NCI-H748 treated with DMSO at 0.1 percent for 48 hours (cell line): ENCODE data around the gene SH3PXD2A.

Source experiments
- DNase-seq: peaks from one replicate; lab custom pipeline; 2025; lab: John Stamatoyannopoulos, UW

SH3PXD2A gene

DNA sequence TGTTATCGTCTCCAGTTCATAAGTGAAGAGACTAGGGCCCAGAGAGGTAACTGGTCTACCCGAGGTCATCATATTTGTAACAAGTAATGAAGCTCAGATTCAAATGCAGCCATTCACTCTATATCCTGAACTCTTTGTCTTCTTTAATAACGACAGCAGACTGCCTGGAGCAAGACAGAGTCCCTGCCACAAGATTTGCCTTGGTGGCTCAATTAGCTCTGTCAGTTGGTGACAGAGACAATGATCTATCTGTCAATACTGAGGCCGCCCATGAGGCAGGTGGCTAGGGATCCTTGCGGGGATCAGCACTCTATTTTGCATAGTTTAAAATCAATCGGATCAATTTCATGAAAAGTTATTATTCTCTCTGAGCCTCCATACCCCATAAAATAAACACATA lies 43.9 kb downstream of the SH3PXD2A start:
- no peak for DNase-seq

DNA sequence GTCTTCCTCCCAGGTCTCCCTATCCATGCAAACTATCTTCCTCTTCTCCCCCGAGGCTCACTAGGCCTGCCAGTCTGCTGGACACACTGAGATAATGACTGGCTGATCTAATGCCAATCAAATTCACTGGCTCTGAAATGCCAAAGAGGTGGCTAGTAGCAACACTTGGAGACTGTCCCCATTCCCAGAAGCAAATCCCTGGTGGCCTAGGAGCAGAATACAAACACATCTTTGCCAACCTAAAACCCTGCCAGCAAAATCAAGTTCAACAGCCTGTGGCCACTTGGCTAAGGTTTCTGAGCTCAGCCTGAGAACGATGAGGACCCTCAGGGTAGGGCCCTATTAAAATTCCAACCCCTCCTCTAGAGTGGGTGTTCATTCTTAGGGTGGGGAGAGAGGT lies 46.6 kb downstream of the SH3PXD2A start:
- no peak for DNase-seq

DNA sequence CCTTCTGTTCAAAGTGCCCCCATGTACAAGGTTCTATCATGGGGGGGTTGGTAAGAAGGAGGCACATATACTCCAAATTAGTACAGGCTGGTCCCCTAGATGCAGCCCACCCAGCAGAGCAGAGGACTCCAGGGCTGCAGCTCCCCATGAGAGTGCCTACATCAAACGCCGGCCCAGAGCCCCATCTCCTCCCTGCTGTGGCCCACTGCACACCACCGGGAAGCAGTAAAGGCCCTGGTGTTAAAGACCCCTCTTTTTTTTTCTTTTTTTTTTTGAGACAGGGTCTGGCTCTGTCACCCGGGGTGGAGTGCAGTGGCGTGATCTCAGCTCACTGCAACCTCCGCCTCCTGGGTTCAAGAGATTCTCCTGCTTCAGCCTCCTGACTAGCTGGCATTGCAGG lies 47.4 kb downstream of the SH3PXD2A start:
- DNase-seq, result no peak

DNA sequence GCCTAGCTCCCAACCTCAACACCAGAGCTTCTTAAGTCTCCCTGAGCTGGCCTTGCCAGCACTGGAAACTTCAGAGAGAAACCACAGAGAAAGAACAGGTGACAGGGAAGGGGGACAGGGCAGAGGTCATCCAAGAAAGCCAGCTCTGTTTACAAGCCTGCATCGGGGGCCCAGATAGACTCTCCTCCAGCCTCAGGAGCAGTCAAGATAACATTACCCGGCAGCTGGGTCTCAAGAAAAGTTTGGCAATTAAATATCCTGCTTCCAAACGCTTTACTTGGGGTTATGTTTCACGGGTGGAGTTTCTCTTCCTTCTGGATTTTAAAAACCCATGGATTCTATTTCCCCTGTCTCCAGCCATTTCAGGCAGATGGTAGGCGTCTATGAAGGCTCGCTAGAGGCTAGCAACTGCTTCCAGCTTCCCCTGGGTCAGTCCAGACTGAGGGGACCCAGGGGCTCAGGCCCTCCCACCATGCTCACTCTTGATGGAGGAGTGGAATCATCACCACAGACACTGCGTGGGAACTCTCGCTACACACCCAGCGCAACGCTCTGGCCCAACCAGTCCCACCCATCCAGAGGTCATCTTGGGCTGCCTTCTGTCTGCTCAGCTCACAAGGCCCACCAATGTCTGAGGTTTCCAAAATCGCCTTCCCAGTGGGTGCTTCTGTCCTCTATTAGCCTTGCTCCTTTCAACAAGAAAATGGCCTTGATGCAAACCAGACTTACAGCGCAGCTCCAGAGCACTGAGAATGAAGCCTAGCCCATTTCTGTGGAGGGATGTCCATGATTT lies 48.8 kb downstream of the SH3PXD2A start:
- no peak for DNase-seq

- DNase-seq, result no peak
Observed at GRCh38 chr10:103805781-103806180, 49.6 kb downstream of the SH3PXD2A start.

DNA sequence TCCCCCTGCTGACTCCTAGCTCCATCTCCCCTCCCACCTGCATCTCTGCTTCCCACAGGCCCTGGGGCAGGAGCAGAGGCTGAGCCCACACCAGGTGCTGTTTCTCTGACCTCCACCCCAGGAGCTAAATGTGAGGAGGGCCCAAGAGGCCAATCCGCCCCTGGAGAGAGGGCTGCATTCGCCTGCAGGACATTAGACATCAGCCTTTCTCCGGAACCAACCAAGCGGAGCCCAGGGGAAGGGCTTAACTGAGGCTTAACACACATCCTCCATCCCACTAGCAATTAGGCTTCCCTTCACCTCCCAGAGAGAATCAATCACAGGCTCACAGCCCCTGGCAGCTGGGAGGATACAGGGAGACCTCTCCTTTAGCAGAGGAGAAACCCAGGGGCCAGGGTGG lies 50.5 kb downstream of the SH3PXD2A start:
- DNase-seq, result no peak

DNA sequence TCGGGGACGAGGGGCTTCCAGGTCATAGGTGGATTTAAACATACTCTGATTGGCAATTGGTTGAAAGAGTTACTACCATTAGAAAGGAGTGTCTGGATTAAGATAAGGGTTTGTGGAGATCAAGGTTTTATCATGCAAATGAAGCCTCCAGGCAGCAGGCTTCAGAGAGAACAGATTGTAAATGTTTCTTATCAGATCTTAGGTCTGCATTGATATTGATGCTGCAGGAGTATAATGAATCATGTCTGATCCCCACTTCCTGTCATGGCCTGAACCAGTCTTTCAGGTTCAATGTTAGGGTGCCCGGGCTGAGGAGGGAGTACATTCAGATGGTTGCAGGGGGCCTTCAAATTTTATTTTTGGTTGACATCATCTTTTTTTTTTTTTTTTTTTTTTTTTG lies 51.4 kb downstream of the SH3PXD2A start:
- no peak for DNase-seq

DNA sequence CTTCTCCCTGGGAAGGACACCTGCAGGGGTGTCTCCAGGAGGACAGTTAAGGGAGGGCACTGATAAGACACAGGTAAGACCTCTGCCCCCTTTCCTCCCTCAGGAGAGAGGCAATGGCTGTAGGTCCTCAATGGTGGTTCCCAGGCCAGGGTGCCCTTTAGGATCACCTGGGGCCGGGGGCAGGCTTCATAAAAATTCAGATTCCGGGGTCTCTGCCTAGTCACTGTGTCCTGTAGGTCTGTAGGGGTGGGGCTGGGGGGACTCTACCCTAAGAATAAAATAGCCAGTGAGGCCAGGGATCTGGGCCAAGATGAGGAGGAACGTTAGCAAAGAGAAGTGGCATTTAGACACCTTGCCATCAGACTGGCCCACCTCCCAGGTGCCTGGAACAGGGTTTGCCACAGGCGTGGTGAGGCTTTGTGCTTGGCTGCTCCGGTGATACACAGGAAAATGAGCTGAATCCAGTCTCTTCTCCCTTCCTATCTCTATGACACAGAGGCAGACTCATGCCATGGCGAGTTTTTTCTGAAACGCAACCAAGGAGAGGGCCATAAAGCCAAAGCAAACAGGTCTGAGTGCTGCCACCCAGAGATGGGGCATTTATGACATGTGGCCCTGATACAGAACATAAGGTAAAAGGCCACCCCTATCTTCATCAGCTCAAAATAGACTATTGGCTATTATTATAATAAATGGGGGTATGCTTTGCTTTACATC lies 52.6 kb downstream of the SH3PXD2A start:
- no peak for DNase-seq

GRCh38 chr10:103802081-103802480 lies 53.3 kb downstream of the SH3PXD2A start:
- DNase-seq, result no peak

DNA sequence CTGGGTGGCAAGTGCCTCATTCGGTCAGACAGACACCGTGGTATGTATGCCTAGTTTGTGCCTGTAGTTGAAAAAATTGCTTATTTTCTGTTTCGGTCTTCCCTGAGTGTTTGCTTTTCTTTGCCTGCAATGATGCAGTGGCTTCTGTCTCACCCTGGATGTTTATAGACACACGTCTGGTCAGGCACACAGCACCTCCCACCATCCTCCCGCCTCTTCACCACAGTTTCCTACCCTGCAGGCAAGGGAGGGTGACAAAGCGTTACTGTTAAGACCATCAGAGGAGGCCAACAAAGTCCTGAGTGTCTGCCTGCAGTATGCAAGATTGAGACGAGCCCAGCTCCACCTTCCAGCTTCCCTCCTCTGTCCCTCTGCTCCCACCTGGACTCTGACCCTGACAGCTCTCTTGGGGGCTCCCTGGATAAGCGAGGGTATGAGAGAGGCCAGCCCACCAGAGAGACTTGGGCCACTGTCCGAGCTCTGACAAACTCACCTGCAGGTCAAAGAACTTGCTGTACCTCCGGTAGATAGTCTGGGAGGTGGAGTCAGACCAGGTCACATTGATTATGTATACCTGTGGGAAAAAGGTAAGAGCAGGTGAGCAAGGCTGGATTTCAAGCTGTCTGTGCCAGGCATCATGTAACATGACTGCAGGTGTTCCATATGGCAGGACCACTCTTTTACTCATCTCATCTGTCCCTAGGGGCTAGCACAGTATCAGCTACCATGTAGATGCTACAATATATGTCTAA lies 54.4 kb downstream of the SH3PXD2A start:
- no peak for DNase-seq

- no peak for DNase-seq
Observed at GRCh38 chr10:103800089-103800488, 55.3 kb downstream of the SH3PXD2A start.

DNA sequence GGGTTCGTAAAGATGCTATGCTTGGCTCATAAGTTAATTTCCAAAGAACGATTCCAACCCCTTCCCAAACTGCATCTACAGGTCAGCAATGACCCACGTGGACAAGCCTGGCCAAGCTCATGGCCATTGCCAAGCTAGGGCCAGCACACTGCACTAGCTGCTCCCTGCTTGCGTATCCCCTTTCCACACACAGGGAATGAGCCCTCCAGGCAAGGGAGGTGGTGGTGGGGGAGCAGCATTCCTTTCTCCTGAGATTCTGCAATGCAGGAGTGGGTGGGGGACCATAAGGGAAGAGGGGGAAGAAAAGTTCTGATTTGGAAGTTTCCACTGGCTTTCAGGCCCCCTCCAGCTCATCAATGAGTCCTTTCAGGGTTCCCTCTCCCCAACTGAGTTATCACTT lies 56.0 kb downstream of the SH3PXD2A start:
- DNase-seq, result no peak

GRCh38 chr10:103798511-103798910 lies 56.9 kb downstream of the SH3PXD2A start:
- DNase-seq, result no peak

- DNase-seq, result no peak
Observed at GRCh38 chr10:103797857-103798256, 57.5 kb downstream of the SH3PXD2A start.

- no peak for DNase-seq
Observed at GRCh38 chr10:103795634-103796270, 59.6 kb downstream of the SH3PXD2A start.

GRCh38 chr10:103794996-103795395 lies 60.4 kb downstream of the SH3PXD2A start:
- no peak for DNase-seq

DNA sequence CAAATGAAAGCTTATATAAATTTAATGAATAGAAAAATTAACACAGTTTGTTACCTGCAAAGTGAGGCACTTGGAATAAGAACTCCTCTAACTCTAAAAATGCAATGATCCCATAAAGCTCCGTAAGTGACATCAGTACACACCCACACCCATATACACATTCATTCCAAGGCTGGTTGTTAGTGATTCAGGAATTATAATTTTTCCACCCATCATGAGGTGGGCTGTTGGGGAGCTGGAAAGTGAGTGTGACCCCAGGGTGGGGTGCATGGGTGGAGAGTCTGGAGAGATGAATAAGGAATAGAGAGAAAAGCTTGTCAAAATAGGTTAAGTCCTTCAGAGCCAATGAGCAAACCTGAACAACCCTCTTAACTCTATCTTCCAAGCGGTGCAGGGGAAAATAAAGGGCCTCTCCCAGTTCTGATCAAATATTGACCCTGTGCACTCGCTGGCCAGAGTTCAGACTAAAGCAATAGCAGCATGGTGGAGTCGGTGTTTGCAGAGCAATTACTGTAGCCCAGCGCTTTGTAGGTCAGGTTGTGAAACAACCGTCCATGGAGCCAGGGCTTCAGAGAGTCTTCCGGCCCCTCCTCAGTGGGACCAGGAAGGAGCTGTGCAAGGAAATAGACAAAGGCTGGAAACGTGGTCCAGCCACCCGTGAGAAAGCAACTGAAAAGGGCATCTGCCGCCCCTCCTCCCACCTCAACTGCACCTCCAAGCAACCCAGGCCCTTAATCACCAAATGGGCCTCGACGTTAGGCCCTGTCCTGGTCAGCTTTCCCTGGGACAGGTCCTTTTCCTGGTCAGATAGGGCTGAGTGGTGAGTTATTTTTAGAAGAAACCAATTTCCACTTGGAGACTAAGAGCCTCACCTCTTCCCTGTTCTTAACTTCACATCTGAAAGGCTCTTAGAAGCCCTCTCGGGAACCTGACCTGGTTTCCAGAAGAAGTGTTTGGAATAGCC lies 61.2 kb downstream of the SH3PXD2A start:
- peak; percentile 81 for DNase-seq

DNA sequence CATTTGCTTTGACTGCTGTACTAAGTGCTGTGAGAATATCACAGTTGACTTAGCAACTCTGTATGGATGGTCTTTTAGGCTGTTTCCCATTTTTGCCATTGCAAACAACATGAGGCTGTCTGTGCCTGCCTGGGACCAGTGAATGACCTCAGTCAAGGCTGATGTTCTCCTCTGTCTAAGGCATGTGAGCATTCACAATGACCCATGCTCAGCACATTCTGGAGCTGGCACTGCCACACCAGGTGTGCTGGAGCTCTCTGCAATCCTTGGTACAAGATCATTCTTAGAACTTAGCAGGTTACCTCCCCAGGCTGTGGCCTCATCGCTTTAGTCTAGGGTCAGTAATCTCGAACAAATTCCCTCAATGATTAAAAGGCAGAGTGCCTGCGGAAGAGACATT lies 61.9 kb downstream of the SH3PXD2A start:
- DNase-seq, result no peak

GRCh38 chr10:103792547-103792946 lies 62.8 kb downstream of the SH3PXD2A start:
- no peak for DNase-seq

- no peak for DNase-seq
Observed at GRCh38 chr10:103791858-103792257, 63.5 kb downstream of the SH3PXD2A start.

GRCh38 chr10:103791291-103791690 lies 64.1 kb downstream of the SH3PXD2A start:
- DNase-seq, result no peak
